ENCODE data around the gene UGCG.
A peak's percentile ranks its signal among the peaks of the same experiment; 100 is the strongest.

Gene UGCG

DNA sequence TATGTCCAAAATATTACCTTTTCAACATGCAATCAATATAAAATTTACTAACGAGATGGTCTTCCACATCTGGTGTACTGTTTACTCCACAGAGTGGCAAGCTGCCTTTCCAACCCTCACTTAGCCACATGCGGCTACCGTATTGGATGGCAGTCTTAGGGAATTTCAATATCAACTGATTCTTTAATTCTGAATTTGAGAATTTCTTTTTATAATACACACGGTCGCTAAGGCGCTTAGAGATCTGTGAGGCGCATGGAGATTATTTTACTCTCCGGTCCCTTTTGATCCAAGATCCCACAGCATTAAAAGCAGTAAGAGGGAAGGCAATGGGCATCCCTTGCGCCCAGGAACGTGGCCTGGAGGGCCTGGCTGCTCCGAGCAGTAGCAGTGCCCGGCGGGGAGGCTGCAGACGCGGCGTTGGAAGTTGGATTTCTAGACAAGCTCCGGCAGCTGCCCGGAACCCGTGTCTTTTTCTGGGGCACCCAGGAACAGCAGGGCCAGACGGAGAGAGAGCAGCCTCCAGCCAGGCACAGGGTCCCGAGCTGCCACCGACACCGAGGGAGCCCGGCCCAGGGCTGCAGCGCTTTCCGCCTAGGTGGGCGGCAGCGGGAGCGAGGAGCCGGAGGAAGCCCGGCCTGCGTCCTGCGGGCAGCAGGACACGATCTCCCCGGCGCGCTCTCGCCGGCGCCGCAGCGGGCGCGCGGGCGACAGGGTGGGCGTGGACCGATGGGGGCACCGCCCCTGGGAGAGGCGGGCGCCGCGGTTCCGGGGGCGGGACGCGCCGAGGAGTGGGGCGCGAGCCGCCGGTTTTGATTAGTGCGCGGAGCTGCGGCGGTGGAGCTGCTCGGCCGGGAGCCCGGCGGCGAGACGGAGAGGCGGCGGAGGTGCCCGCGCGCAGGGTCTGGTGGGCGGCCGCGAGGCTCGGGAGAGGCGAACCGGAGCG lies at the start of gene UGCG:
UGCG (plus strand) TSS at position 819 of the 946 bp plus-strand sequence. CDS start 402 bp downstream, outside the sequence.
- H3K4me2 ChIP-seq (ENCODE audit: low read length): peak within 1 kb of the TSS; percentile 94
- no peaks in the 10 kb centered on the region for H3K36me3 ChIP-seq (ENCODE audit: control insufficient read depth, insufficient read depth, low read length)
- H3K4me1 ChIP-seq: peaks cover 3% of the 10 kb centered on the region
- no peaks in the 10 kb centered on the region for H3K9me3 ChIP-seq (ENCODE audit: control insufficient read depth, low read length)
- H3K4me3 ChIP-seq (ENCODE audit: low read depth, low read length): peak within 1 kb of the TSS; percentile 79
- TF ChIP-seq, protein P1, sequence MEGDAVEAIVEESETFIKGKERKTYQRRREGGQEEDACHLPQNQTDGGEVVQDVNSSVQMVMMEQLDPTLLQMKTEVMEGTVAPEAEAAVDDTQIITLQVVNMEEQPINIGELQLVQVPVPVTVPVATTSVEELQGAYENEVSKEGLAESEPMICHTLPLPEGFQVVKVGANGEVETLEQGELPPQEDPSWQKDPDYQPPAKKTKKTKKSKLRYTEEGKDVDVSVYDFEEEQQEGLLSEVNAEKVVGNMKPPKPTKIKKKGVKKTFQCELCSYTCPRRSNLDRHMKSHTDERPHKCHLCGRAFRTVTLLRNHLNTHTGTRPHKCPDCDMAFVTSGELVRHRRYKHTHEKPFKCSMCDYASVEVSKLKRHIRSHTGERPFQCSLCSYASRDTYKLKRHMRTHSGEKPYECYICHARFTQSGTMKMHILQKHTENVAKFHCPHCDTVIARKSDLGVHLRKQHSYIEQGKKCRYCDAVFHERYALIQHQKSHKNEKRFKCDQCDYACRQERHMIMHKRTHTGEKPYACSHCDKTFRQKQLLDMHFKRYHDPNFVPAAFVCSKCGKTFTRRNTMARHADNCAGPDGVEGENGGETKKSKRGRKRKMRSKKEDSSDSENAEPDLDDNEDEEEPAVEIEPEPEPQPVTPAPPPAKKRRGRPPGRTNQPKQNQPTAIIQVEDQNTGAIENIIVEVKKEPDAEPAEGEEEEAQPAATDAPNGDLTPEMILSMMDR (IDR thresholded peaks at IDR 0.05): no peak
- peaks cover 6% of the 10 kb centered on the region for H3K79me2 ChIP-seq
- peak within 1 kb of the TSS; percentile 95 for H2AFZ ChIP-seq
- H3K27ac ChIP-seq: peak within 1 kb of the TSS; percentile 80
- H3K27me3 ChIP-seq (ENCODE audit: control insufficient read depth, insufficient read depth, low read length): no peaks in the 10 kb centered on the region
- H3K9ac ChIP-seq: peak within 1 kb of the TSS; percentile 76

DNA sequence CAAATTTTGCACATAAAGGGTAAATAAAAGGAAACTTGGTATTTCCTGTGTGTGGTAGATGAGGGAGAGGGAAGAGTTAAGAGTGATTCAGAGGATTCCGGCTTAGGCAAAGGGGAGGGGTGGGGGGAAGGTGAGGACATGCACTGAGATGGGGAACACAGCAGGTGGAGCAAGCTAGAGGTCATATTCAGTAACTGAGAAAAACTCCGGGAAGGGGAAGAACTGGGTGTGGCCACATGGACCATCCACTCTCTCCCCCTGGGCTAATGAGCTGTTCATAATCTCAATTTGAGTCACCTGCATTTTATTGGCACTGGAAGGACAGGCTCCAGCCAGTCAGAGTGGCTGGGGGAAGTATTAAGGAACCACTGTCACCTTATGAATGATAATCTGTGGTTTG lies 45.1 kb upstream of the UGCG start:
- H3K4me1 ChIP-seq: no peaks in the 10 kb centered on the region
- H3K36me3 ChIP-seq (ENCODE audit: control insufficient read depth, insufficient read depth, low read length): no peaks in the 10 kb centered on the region
- H3K4me2 ChIP-seq (ENCODE audit: low read length): no peak overlapping the region
- H3K9me3 ChIP-seq (ENCODE audit: control insufficient read depth, low read length): no peaks in the 10 kb centered on the region
- TF ChIP-seq, protein P1 (IDR thresholded peaks at IDR 0.05): no peak
- no peaks in the 10 kb centered on the region for H3K27me3 ChIP-seq (ENCODE audit: control insufficient read depth, insufficient read depth, low read length)
- H3K79me2 ChIP-seq: no peaks in the 10 kb centered on the region
- no peak overlapping the region for H2AFZ ChIP-seq
- H3K9ac ChIP-seq: no peak overlapping the region
- H3K27ac ChIP-seq: no peak overlapping the region
- no peak overlapping the region for H3K4me3 ChIP-seq (ENCODE audit: low read depth, low read length)

DNA sequence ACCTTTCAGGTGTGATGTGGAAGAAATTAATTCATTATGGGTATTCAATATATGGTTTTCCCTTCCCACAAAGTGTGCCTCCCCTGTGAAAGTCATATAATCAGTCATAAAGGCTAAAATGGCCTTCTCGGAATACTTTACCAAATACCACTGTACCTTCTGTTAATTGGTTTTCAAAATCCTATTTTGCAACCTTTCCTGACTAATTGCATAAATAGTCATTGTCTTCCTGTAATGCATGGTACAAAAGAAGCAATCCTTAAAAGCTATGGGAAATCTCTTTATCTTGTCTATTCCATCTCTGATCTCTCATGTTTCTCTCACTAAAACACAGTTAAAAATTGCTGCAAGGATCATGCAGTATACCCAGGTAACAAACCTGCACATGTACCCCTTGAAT lies 44.3 kb upstream of the UGCG start:
- TF ChIP-seq, protein P1 (IDR thresholded peaks at IDR 0.05): no peak
- Histone ChIP-seq H3K27ac (no peak overlapping the region), H3K79me2 (no peaks in the 10 kb centered on the region), H3K9me3 (ENCODE audit: control insufficient read depth, low read length) (no peaks in the 10 kb centered on the region), H3K9ac (no peak overlapping the region), H3K4me1 (no peaks in the 10 kb centered on the region), H2AFZ (no peak overlapping the region), H3K4me3 (ENCODE audit: low read depth, low read length) (no peak overlapping the region), H3K36me3 (ENCODE audit: control insufficient read depth, insufficient read depth, low read length) (no peaks in the 10 kb centered on the region), H3K27me3 (ENCODE audit: control insufficient read depth, insufficient read depth, low read length) (no peaks in the 10 kb centered on the region), H3K4me2 (ENCODE audit: low read length) (no peak overlapping the region)

DNA sequence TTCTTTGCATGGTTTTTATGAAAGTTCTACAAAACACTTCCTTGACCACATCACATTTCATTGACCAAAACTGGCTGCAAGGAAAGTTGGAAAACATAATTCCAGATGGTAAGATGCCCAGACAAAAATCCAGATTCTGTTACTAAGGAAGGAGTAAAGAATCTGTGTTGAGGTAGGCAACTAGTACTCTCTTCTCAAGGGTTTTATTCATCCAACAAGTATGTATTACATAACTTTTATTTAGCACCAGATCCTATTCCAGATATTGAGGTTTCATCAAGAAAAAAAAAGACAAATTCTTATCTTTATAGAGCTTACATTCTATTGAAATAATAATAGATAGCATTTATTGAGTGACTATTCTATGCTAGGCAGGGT lies 43.2 kb upstream of the UGCG start:
- no peaks in the 10 kb centered on the region for H3K79me2 ChIP-seq
- TF ChIP-seq, protein P1 (IDR thresholded peaks at IDR 0.05): no peak
- H3K9me3 ChIP-seq (ENCODE audit: control insufficient read depth, low read length): no peaks in the 10 kb centered on the region
- H3K27me3 ChIP-seq (ENCODE audit: control insufficient read depth, insufficient read depth, low read length): no peaks in the 10 kb centered on the region
- H3K4me1 ChIP-seq: no peaks in the 10 kb centered on the region
- no peak overlapping the region for H2AFZ ChIP-seq
- no peaks in the 10 kb centered on the region for H3K36me3 ChIP-seq (ENCODE audit: control insufficient read depth, insufficient read depth, low read length)
- no peak overlapping the region for H3K9ac ChIP-seq
- H3K27ac ChIP-seq: no peak overlapping the region
- H3K4me2 ChIP-seq (ENCODE audit: low read length): no peak overlapping the region
- no peak overlapping the region for H3K4me3 ChIP-seq (ENCODE audit: low read depth, low read length)

Data from parathyroid adenoma (tissue), 2 donors.